AG08395 (cell line): ENCODE data around the gene KSR2.
"Not testable (repeated sequence)": the region's sequence is repeated elsewhere in the genome, so short reads cannot be mapped to it uniquely, and the experiment has no call there.

Source experiments
- DNase-seq: peaks from one replicate; pipeline ENCODE4 v3.0.0; 2012; ENCODE audit warnings: mixed read lengths, low spot score

KSR2 gene

DNA sequence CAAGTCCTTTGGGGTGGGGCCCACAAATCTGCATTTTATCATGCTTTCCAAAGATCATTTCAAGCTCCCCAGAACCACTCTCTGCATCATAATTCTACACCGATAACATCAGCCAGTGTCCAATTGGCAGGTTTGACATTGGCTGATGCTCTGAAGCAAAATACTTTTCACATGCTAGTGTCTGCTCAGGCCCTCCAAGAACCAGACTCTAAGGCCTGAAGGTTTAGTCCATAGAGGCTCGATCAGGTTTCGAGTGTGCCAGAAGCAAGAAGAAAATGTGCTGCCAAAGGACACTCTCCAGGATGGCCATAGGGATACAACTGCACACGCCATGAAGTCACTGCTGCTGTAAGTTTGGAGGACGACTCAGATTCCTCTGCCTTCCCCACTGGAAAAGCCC, 280.3 kb downstream of the KSR2 start:
- DNase-seq = no peak

DNA sequence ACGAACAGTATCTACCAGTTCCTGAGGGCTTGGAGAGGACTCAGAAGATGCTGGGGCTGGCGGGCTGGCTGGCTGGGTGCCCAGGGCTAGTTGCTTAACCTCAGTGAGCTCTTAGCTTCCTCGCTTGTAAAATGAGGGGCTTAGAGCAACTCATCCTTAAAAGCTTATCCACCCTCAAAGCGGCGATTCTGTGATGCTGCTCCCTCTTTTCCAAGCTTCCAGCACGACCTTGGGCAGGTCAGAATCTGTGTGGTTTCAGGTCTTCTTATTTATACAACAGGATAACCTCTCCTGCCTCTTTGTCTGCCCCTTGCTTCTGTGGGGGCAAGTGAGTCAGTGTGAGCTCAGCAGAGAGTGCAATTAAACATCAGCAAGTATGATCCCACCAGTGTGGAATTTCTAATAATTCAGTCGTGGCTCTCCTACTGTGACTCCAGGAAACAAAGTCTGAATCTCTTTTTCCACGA, 281.8 kb downstream of the KSR2 start:
- DNase-seq = peak; percentile 91

DNA sequence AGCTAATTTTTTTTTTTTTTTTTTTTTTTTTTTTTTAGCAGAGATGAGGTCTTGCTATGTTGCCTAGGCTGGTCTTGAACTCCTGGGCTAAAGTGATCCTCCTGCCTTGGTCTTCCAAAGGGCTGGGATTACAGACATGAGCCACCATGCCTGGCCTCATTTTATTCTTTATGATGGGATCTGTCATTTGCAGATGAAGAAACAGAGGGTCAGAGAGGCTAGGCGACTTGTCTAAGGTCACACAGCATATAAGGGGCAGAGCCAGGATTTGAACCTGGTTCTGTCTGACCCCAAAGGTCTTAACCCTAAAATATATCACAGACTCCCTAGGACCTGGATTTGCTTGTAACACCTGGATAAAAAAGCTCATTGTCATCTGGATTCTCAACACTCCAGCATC, 282.6 kb downstream of the KSR2 start:
- no peak for DNase-seq

DNA sequence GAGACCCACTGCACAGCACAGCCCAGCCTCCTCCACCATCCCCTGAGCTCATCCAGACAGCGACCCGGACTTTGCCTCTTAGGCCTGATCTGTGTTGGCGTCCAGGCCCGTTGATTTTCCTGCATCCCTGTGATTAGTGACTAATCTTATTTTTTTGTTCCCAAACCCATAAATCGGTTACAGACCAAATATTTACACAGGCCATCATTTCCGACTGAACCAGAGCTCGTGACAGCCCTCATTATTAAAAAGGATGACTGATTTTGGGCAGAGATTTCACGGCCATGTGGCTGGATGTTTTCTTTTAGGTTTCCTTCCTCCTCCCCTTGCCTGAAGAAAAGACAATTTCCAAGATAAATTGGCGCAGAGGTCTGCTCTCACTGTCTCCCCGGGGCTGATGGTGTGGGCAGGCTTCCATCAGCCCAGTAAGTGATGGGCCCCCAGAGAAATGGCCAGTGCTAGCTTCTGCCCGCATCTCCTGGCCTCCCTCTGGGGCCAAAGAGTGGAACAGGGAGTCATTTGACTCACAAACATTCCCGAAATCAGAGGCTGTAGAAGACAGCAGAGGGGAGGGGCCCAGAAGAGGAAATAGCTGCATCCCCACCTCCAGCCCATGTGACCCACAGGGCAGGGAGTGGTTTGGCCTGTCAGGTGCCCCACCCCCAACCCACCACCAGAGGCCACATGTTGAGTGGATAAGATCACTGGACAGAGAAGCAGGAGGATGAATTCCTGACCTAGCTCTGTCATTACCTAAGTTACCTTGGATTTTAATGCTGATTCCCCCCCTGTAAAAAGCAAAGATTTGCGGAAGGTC, 283.5 kb downstream of the KSR2 start:
- DNase-seq = peak; percentile 90

DNA sequence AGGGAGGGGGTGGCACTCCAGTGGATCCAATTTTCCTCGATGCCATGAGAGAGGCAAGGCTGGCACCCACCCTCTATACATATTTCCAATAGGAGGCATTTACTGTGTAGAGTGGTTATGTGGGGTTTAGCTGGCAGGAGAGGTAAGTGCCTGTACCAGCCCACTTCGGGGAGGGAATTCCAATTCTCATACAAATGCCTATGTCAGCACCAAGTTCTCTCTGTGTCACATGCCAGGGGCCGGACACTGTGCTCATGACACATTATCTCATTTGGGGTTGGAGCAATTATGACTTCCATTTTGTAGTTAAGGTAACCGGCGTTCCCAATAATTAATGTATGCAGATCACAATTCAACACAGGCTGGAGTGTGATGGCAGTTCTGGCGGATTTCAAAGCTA, 284.3 kb downstream of the KSR2 start:
- no peak for DNase-seq

DNA sequence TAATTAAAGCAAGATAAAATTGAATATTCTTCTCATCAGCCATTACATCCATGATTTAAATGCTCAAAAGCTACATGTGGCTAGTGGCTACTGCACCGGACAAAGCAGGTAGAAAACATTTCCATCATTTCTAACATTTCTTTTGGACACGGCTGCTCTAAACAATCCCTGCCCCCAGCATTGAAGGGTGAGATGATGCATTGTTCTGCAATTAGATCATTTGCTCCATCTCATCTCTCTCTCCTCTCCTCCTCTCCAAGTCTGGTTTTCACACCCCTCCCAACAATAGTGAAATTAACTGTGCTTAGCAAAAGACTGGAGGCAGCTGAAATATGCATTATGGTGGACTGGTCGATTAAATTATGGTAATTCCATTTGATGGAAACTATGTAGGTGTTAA, 288.5 kb downstream of the KSR2 start:
- DNase-seq = peak; percentile 26

DNA sequence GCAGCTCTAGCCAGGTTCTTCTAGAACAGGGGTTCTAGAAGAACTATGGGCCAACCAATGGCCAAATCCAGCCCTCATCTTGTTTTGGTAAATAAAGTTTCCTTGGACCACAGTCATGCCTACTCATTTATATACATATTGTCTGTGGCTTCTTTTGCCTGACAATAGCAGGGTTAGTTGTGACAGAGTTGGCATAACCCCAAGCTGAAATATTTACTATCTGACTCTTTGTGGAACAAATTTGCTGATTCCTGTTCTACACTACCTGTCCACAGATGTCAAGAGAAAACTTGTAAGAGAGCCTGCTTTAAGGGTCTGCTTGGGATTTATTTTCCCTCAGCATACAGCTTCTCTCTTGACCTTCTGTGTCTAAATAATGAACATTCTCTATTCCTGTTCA, 289.0 kb downstream of the KSR2 start:
- no peak for DNase-seq

DNA sequence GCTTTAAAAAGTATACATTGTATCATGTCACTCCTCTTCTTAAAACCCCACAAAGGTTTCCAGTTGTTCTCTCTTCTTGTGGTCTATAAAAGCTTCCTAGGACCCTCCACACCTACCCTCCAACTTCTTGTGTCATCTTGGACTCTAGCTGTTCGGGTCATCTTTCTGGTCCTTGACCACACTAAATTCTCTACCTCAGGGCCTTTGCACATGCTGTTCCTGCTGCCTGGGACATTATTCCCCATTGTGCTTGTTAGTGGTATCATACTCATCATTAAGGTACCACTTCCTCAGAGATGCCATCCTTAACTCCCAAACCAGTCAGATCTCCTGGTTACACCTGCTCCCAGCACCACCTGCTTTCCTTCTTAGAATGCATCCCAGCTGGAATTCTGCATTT, 294.0 kb downstream of the KSR2 start:
- no peak for DNase-seq

DNA sequence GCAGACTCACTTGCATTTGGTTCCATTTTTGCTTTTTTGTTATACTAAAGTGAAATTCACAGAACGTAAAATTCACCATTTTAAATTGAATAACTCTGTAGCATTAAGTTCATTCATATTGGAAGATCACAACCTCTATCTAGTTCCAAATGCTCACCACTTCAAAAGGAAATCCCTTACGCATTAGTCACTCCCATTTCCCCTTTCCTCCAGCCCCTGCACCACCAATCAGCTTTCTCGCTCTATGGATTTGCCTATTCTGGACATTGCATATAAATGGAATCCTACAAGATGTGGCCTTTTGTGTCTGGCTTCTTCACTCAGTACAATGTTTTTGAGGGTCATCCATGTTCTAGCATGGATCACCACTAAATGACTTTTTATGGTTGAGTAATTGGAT, 294.5 kb downstream of the KSR2 start:
- DNase-seq = no peak

DNA sequence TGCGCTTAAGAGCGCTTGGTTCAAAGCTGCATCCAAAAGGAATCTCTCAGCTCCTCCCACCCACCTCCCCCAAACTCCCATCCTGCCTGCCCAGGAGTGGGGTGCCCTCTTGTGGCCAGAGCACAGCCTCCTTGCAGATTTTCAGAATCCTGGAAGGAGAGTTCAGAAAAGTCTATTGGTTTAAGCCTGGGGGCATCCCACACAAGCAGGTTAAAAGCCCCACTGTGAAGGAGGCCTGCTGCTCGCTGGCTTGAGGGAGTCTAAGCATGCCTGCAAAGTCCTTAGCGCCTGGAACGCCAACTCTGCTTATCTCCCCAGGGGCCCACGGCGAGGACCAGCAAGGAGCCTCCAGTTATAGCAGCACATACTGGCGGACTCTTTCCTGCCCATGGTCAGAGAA, 297.1 kb downstream of the KSR2 start:
- peak; percentile 35 for DNase-seq

DNA sequence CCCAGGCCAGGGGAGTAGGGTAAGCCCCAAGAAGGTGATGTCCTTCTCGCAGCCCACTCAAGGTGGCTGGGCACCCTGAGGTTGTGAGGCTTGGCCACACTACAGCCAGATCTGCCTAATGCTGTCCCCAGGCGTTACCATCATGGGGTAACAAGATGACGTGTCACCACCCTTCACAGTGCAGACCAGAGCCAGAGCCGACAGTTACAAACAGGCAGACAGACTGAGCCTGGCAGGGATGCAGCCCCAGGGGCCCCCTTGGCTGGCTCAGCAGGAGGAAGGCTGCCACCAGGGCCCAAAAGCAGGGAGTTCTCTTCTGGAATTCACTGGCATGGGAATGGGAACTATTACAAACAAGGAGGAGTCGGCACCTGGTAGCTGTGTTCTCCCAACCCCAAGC, 304.6 kb downstream of the KSR2 start:
- no peak for DNase-seq

DNA sequence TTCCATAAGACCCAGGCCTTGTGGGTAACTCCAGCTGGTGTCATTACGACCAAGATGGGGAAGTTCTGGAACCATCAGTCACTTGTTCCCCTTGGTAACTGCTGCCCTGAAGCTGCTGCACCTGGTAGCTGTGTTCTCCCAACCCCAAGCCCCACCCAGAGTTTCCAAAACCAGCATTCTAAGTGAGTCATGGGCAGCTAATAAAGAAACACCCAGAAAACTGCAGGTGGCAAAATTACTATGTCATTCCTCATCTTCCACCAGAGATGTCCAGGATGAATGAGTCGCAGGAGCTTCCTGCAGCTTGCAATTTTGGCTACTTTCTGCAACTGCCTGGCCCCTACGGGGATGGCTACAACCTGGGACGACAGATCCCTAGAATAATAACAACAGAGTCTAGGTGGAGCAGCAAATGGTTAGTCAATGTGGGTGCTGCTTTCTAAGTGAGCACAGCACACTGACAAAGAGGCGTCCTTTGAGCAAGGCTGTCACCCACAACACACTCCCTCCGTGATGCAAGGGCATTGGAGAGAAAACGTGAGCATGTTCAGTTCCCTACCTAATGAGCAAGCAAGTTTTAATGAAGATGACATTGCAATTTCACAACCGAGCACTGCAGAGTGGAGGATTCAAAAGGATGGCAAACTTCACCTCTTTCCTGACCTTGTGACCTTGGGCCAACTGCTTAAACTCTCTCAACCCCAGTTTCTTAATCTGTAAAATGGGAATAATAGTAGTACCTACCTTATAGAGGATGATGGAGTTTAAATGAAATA, 306.0 kb downstream of the KSR2 start:
- DNase-seq = peak; percentile 40

DNA sequence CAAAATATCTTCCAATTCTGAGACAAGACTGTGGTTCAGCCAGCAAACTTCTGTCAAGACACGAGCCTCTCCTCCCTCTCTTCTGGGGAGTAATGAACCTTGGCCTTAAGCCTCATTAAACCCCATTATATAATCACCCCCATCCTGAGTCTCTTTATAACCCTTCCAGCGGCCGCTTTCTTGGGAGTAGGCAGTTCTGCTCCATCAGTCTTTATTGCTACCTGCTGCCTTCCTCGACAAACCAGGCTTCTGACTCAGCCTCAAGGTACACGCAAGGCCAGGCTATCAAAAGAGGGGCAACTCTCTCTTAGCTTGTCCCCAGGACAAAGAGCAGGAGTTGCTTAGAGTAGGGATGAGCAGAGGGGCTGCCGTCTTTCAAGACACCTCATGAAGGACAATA, 306.6 kb downstream of the KSR2 start:
- DNase-seq = no peak

DNA sequence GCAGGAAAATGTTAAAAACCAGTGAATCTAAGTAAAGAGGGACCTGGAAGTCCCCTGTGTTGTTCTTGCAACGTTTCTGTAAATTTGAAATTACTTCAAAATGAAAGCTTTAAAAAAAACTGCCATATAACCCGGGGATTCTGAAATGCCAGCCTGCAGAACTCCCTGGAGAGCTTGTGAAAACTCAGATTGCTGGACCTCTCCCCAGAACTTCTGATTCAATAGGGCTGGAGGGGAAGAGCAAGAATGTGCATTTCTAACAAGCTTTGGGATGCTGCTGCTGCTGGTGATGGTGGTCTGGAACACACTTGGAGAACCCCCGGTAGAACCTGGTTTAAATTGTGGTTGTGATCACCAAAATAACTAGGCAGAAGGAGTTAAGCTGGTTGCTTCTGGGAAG, 307.3 kb downstream of the KSR2 start:
- DNase-seq = no peak

DNA sequence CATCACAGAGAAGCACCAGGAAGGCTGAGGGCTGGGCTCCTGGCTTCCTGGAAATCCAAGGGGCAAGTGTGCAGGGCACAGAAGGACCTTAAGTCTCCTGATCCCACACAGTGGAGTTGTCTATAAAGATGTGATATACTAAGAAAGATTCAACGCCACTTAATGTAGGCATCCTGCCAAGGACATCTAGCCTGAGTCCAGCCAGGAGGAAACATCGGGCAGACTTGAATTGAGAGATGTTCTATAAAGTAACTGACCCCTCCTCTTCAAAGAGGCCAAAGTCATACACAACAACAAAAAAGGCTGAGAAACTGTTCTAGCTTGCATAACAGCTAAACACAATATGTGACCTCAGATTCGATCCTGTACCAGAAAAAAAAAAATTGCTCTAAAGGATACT, 307.9 kb downstream of the KSR2 start:
- no peak for DNase-seq

DNA sequence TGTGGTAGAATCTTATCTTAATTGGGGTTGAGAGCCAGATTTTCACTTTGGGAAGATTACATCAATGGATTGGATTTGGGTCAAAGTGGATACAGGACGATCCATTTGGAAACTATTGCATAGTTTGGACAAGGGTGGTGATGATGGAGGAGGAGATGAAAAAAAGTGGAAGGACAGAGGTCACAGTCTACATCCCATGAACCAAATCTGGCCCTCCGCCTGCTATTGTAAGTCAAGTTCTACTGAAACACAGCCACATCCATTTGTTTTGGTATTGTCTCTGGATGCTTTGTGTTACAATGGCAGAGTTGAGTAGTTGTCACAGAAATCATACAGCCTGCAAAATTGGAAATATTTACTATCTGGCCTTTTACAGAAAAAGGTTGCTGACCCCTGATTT, 310.6 kb downstream of the KSR2 start:
- no peak for DNase-seq

DNA sequence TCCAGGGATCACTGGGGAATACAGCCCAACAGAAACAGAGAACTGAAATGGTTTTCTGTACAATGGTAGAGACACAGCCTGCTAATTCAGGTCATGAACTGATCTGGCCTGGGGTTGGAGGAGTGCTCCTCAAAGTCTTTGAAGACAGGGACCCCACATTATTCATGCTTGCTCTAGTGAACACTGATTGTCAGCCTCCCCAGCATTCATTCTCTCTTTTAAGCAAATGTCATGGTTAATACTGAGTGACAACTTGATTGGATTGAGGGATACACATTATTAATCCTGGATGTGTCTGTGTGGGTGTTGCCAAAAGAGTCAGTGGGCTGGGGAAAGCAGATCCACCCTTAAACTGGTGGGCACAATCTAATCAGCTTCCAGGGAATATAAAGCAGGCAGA, 319.0 kb downstream of the KSR2 start:
- no peak for DNase-seq

DNA sequence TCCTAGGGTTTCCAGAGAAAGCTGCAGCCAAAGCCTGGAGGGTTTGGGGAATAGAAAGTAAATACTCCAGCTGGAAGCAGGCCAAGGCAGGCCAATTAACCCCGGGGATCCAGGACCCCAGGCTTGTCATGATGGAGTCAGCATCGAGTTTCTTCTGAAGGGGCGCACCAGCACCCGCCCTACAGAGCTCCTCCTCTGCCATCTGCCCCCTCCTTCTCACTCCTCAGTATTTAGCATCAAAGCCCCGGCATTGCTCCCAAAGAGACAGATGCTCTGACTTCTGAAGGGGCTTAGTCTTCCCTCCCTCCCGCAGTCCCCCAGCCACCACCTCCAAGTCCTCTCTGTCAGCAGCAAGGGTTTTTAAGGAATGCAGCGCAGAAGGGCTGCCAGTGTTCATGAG, 322.3 kb downstream of the KSR2 start:
- no peak for DNase-seq

DNA sequence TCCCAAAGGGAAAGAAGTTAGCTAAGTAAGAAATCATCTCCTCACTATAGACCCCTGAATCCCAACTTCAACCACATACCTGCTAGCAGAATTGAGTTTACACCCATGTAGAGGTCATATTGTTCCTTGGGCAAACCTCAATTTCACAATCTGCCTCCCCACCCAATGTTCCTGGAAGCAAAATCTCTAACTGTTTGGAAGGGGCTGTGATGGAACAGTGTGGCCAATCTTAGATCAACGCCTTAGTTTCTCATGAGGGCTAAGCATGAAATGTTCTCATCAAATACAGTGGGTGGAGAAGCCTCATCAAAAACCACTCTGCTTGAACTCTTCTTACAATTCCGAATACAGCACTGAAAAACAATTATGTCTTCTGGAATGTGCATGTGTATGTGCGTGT, 323.3 kb downstream of the KSR2 start:
- DNase-seq = no peak

DNA sequence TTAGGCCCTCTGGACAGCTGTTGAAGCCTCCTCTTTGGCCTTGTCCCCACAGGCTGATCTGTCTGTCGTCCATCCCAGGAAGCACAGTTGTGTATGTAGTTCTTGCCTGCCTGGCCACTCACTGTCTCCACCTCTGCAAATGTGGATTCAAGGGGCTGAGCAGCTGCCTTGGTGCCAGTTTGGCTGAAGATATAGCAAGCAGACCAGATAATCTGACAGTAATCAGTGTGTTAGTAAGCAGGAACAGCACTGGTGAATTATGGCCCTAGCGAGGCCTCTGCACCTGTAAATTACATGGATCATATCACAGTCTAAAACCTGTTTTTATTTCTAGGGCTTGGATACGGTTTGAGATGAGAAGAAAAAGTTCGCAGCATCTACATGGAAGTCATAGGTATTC, 324.8 kb downstream of the KSR2 start:
- no peak for DNase-seq

DNA sequence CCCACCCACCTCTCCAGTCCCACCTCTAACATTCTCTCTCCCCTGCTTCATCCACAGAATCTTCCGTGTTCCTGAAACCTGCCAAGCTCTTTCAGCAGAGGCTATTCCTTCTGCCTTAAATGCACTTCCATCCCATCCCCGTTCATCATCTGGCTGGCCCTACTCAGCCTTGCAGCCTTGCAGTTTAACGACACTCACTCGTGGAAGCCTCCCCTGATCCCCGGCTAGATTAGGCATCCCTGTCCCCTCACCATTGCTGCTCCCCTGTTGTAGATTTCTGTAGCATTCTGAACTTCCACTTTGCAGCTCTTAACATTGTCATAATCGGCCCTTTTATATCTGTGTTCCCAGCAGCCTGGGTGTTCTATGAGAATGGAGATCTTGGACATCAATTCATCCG, 326.9 kb downstream of the KSR2 start:
- DNase-seq = no peak

DNA sequence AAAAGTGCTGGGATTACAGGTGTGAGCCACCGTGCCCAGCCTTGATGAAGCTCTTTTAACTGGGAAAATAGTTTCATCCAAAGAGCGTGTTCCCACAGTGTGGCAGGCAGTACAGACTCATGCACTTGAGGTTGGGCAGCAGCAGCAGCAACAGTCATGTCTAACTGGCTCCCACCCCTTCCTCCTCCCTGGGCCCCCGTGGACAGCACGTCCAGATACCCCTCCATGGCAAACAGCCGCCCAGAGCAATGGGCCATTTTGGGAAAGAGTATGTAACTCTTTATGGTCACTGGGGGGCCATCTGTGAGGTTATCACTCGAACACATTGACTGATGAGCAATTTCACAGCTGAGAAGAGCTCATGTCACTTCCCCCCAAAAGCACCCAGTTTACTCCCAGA, 328.3 kb downstream of the KSR2 start:
- DNase-seq = no peak

DNA sequence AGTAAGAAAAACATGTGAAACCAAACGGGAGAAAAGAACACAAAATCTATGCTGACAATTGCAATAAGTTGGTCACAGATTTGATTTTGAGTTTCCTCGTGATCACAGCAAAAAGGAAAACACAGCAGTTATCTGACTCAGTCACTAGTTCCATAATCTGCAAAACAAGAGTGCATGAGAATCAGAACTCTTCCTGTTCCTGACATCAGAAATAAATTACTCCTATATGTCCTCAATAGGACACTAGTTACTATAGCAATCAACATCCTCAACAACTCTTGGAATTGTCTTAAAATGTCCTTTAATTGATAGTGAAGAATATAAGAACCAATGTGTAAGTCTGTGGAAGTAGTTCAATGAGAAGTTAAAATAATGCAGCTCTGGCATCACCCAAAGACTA, 339.3 kb downstream of the KSR2 start:
- no peak for DNase-seq

DNA sequence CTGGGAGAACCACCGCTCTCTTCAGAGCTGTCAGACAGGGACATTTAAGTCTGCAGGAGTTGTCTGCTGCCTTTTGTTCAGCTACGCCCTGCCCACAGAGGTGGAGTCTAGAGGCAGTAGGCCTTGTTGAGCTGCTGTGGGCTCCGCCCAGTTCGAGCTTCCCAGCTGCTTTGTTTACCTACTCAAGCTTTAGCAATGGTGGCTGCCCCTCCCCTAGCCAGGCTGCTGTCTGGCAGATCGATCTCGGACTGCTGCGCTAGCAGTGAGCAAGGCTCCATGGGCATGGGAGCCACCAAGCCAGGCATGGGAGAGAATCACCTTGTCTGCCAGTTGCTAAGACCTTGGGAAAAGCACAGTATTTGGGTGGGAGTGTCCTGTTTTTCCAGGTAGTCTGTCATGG, 340.1 kb downstream of the KSR2 start:
- DNase-seq = not testable (repeated sequence)
